Memory B cell (primary cell): ENCODE results near the gene UQCC5.

Source experiments
- ATAC-seq: fragments of 150-1000 bp; cut with Tn5 transposase; 2 replicates; pipeline ENCODE4 v1.10.0; 2021; ENCODE audit warnings: low read depth, mild to moderate bottlenecking, moderate library complexity
- DNase-seq, 2 donors: peaks; one replicate each; pipeline ENCODE4 v3.0.0; 2022; ENCODE audit warnings: low spot score in 2 of 2
- H3K27ac Mint-ChIP-seq: one replicate; pipeline ENCODE4 v1.8.0; 2022; ENCODE audit warnings: mild to moderate bottlenecking, moderate library complexity, mixed read lengths
- H3K27me3 Mint-ChIP-seq: one replicate; pipeline ENCODE4 v1.8.0; 2022; ENCODE audit warnings: mixed read lengths
- H3K36me3 Mint-ChIP-seq: one replicate; pipeline ENCODE4 v1.8.0; 2022; ENCODE audit warnings: mild to moderate bottlenecking, mixed read lengths
- H3K4me1 Mint-ChIP-seq: one replicate; pipeline ENCODE4 v1.8.0; 2022; ENCODE audit warnings: mixed read lengths
- H3K4me3 Mint-ChIP-seq: one replicate; pipeline ENCODE4 v1.8.0; 2022; ENCODE audit warnings: mild to moderate bottlenecking, moderate library complexity, mixed read lengths
- H3K9me3 Mint-ChIP-seq: one replicate; pipeline ENCODE4 v1.8.0; 2022; ENCODE audit warnings: mixed read lengths

Gene UQCC5

GRCh38 chr3:52513281-52513680 lies 23.1 kb upstream of the UQCC5 start:
- DNase-seq (no peak), ATAC-seq (no peak)
- no peak overlapping the region for H3K27ac Mint-ChIP-seq
- no peaks in the 10 kb centered on the region for H3K36me3 Mint-ChIP-seq
- H3K9me3 Mint-ChIP-seq: no peaks in the 10 kb centered on the region
- peaks cover 7% of the 10 kb centered on the region for H3K27me3 Mint-ChIP-seq
- no peak overlapping the region for H3K4me3 Mint-ChIP-seq
- H3K4me1 Mint-ChIP-seq: peaks cover 2% of the 10 kb centered on the region

- Mint-ChIP-seq H3K4me1 (peaks cover 2% of the 10 kb centered on the region), H3K36me3 (no peaks in the 10 kb centered on the region), H3K9me3 (no peaks in the 10 kb centered on the region), H3K4me3 (no peak overlapping the region), H3K27ac (no peak overlapping the region), H3K27me3 (peaks cover 7% of the 10 kb centered on the region)
- DNase-seq (no peak), ATAC-seq (no peak)
Measured at GRCh38 chr3:52514576-52514975, 21.8 kb upstream of the UQCC5 start.

- H3K4me3 Mint-ChIP-seq: no peak overlapping the region
- no peak overlapping the region for H3K27ac Mint-ChIP-seq
Measured at GRCh38 chr3:52515192-52515591, 21.2 kb upstream of the UQCC5 start.

GRCh38 chr3:52516509-52517195 lies 19.8 kb upstream of the UQCC5 start:
- peaks cover 2% of the 10 kb centered on the region for H3K4me1 Mint-ChIP-seq
- H3K36me3 Mint-ChIP-seq: no peaks in the 10 kb centered on the region
- no peak overlapping the region for H3K4me3 Mint-ChIP-seq
- no peak overlapping the region for H3K27ac Mint-ChIP-seq
- DNase-seq: no peak
- no peaks in the 10 kb centered on the region for H3K9me3 Mint-ChIP-seq
- peaks cover 7% of the 10 kb centered on the region for H3K27me3 Mint-ChIP-seq
- no peak for ATAC-seq

More at GRCh38 chr3:52515192-52515591, 21.2 kb upstream of the UQCC5 start:
- Mint-ChIP-seq H3K27me3 (peaks cover 7% of the 10 kb centered on the region), H3K9me3 (no peaks in the 10 kb centered on the region), H3K36me3 (no peaks in the 10 kb centered on the region), H3K4me1 (peaks cover 2% of the 10 kb centered on the region)
- ATAC-seq (no peak), DNase-seq (no peak)

- Mint-ChIP-seq H3K36me3 (no peaks in the 10 kb centered on the region), H3K27me3 (peaks cover 7% of the 10 kb centered on the region), H3K9me3 (no peaks in the 10 kb centered on the region), H3K4me1 (peaks cover 2% of the 10 kb centered on the region), H3K27ac (no peak overlapping the region), H3K4me3 (no peak overlapping the region)
- ATAC-seq (no peak), DNase-seq (no peak)
Measured at GRCh38 chr3:52517796-52518722, 18.3 kb upstream of the UQCC5 start.

- Mint-ChIP-seq H3K27ac (no peak overlapping the region), H3K36me3 (no peaks in the 10 kb centered on the region), H3K4me1 (peaks cover 2% of the 10 kb centered on the region), H3K4me3 (no peak overlapping the region), H3K27me3 (peaks cover 5% of the 10 kb centered on the region), H3K9me3 (no peaks in the 10 kb centered on the region)
- ATAC-seq: no peak
- no peak for DNase-seq
Measured at GRCh38 chr3:52518723-52519444, 17.5 kb upstream of the UQCC5 start.

GRCh38 chr3:52519445-52520140 lies 16.8 kb upstream of the UQCC5 start:
- peaks cover 5% of the 10 kb centered on the region for H3K27me3 Mint-ChIP-seq
- ATAC-seq (no peak), DNase-seq (no peak)
- H3K36me3 Mint-ChIP-seq: no peaks in the 10 kb centered on the region
- H3K9me3 Mint-ChIP-seq: no peaks in the 10 kb centered on the region
- no peak overlapping the region for H3K4me3 Mint-ChIP-seq
- H3K4me1 Mint-ChIP-seq: peaks cover 2% of the 10 kb centered on the region
- no peak overlapping the region for H3K27ac Mint-ChIP-seq

GRCh38 chr3:52520141-52520667 lies 16.2 kb upstream of the UQCC5 start:
- H3K9me3 Mint-ChIP-seq: no peaks in the 10 kb centered on the region
- H3K27me3 Mint-ChIP-seq: peaks cover 5% of the 10 kb centered on the region
- DNase-seq (no peak), ATAC-seq (no peak)
- H3K27ac Mint-ChIP-seq: no peak overlapping the region
- no peaks in the 10 kb centered on the region for H3K36me3 Mint-ChIP-seq
- no peak overlapping the region for H3K4me3 Mint-ChIP-seq
- peaks cover under 1% of the 10 kb centered on the region for H3K4me1 Mint-ChIP-seq

GRCh38 chr3:52520716-52521487 lies 15.5 kb upstream of the UQCC5 start:
- DNase-seq (no peak), ATAC-seq (no peak)
- Mint-ChIP-seq H3K4me1 (no peaks in the 10 kb centered on the region), H3K27ac (no peak overlapping the region), H3K9me3 (no peaks in the 10 kb centered on the region), H3K36me3 (no peaks in the 10 kb centered on the region), H3K4me3 (no peak overlapping the region), H3K27me3 (peaks cover 2% of the 10 kb centered on the region)

- peaks cover 2% of the 10 kb centered on the region for H3K27me3 Mint-ChIP-seq
- no peaks in the 10 kb centered on the region for H3K9me3 Mint-ChIP-seq
- H3K27ac Mint-ChIP-seq: no peak overlapping the region
- no peak for DNase-seq
- H3K36me3 Mint-ChIP-seq: no peaks in the 10 kb centered on the region
- H3K4me1 Mint-ChIP-seq: no peaks in the 10 kb centered on the region
- no peak overlapping the region for H3K4me3 Mint-ChIP-seq
- ATAC-seq: no peak
Measured at GRCh38 chr3:52521488-52521824, 14.9 kb upstream of the UQCC5 start.

- Mint-ChIP-seq H3K27ac (no peak overlapping the region), H3K9me3 (no peaks in the 10 kb centered on the region), H3K4me1 (no peaks in the 10 kb centered on the region), H3K36me3 (no peaks in the 10 kb centered on the region), H3K27me3 (no peaks in the 10 kb centered on the region), H3K4me3 (no peak overlapping the region)
- ATAC-seq (no peak), DNase-seq (no peak)
Measured at GRCh38 chr3:52521881-52522650, 14.3 kb upstream of the UQCC5 start.

- H3K9me3 Mint-ChIP-seq: no peaks in the 10 kb centered on the region
- H3K27ac Mint-ChIP-seq: no peak overlapping the region
- H3K36me3 Mint-ChIP-seq: no peaks in the 10 kb centered on the region
- no peaks in the 10 kb centered on the region for H3K27me3 Mint-ChIP-seq
- ATAC-seq (no peak), DNase-seq (no peak)
- H3K4me1 Mint-ChIP-seq: no peaks in the 10 kb centered on the region
- no peak overlapping the region for H3K4me3 Mint-ChIP-seq
Measured at GRCh38 chr3:52522651-52523251, 13.7 kb upstream of the UQCC5 start.
